Measurements from ENCODE around the gene SNAP47. TPM values are rescaled to one million over a fixed set of nuclear protein-coding genes. Genes with fewer than 3 reads are reported as not detected.

The SNAP47 gene
- total RNA-seq, 4 donors from 2014 or later = 11.3 to 28.5 (median 20.2) TPM

- WGBS, 2 donors = 86 to 90% methylated on average over 1 of the region's 1 CpG
- Histone ChIP-seq H3K4me1 (peaks cover 4 to 13% (median 6%) of the 10 kb centered on the region in 3 donors), H3K4me3 (no peak overlapping the region), H3K36me3 (no peaks in the 10 kb centered on the region), H3K27me3 (peaks cover 0 to 24% (median 0%) of the 10 kb centered on the region in 4 donors), H3K27ac (no peak overlapping the region), H3K9me3 (peaks cover 0 to 5% (median 0%) of the 10 kb centered on the region in 3 donors)
- no peak for DNase-seq
- intact Hi-C loops (cut with DNase I) = no loop called here
- no peak for TF ChIP-seq CTCF (IDR thresholded peaks at IDR 0.05)
- TF ChIP-seq POLR2A (IDR thresholded peaks at IDR 0.05) = no peak
Measured at GRCh38 chr1:227799756-227800155, 64.5 kb downstream of the SNAP47 start.

DNA sequence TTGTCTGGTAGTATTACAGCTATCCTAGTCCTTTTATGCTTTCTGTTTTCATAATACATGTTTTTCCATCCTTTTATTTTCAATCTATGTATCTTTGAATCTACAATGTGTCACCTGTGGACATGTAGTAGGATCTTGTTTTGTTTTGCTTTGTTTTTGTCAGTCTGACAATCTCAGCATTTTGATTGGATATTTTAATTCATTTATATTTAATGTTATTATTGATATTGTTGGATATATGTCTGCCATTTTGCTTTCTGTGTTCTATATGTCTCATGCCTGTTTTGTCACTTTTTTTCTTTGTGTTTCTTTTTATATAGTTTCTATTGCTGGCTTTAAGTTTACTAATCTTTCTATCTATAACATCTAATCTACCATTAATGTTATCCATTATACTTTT is 68.7 kb downstream of the SNAP47 start:
- Histone ChIP-seq H3K9me3 (peaks cover 0 to 5% (median 0%) of the 10 kb centered on the region in 3 donors), H3K27me3 (no peaks in the 10 kb centered on the region), H3K4me1 (peaks cover 0 to 14% (median 0%) of the 10 kb centered on the region in 3 donors), H3K27ac (no peak overlapping the region), H3K4me3 (no peak overlapping the region), H3K36me3 (no peaks in the 10 kb centered on the region)
- DNase-seq = no peak
- intact Hi-C loops (cut with DNase I) = no loop called here
- TF ChIP-seq POLR2A (IDR thresholded peaks at IDR 0.05) = no peak
- TF ChIP-seq CTCF (IDR thresholded peaks at IDR 0.05) = no peak

DNA sequence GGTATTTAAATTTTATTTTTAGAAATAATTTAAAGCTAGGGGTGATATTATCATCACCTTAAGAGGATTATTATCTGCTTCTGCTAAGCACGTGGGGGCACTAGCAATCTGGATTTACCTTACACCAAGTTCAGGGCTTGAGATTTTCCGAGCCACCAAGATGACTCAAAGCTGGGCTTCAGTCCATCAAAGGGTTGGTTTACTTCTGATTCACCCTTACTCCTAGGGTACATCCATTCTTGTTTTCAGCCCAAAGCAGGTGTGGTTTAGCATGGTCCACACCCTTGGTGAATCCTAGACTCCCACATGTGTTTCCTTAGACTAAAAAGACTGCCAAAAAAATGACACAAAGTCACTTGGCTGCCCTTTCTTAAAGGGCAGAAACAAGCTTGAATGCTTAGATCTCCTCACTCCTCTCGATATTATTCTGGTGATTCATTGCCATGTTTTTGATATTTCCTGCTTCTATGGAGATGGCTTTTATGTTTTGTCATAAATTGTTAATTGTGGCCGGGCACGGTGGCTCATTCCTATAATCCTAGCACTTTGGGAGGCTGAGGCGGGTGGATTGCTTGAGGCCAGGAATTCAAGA is 70.5 kb downstream of the SNAP47 start:
- H3K4me3 ChIP-seq = no peak overlapping the region
- H3K27ac ChIP-seq = peak overlapping the region in 3 of 4 donors; percentile 32 to 75 (median 53)
- peaks cover 0 to 5% (median 0%) of the 10 kb centered on the region in 3 donors for H3K9me3 ChIP-seq
- H3K27me3 ChIP-seq = no peaks in the 10 kb centered on the region
- no peak for DNase-seq
- 22 to 29% methylated on average over 5 to 6 of the region's 6 CpGs for WGBS, 2 donors
- peaks cover 0 to 14% (median 0%) of the 10 kb centered on the region in 3 donors for H3K4me1 ChIP-seq
- no peaks in the 10 kb centered on the region for H3K36me3 ChIP-seq
- TF ChIP-seq CTCF (IDR thresholded peaks at IDR 0.05) = no peak
- TF ChIP-seq POLR2A (IDR thresholded peaks at IDR 0.05) = no peak
- intact Hi-C loops (cut with DNase I) = no loop called here

DNA sequence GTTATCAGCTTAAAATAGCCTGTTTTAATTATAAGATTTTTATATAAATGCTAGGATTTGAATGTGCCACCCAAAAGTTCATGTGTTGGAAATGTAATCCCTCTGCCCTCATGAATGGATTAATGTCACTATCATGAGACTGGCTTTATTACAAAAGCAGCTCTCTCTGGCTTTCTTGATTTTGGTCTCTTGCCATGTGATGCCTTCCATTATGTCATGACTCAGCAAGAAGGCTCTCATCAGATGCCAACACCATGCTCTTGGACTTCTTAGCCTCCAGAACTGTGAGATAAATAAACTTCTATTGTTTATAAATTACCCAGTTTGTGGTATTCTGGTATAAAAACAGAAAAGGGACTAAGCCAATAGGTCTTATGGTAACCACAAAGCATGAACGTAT is 73.3 kb downstream of the SNAP47 start:
- intact Hi-C loops (cut with DNase I) = no loop called here
- Histone ChIP-seq H3K9me3 (peaks cover 0 to 9% (median 7%) of the 10 kb centered on the region in 3 donors), H3K27ac (no peak overlapping the region), H3K4me1 (peaks cover 0 to 14% (median 0%) of the 10 kb centered on the region in 3 donors), H3K4me3 (no peak overlapping the region), H3K27me3 (no peaks in the 10 kb centered on the region), H3K36me3 (no peaks in the 10 kb centered on the region)
- TF ChIP-seq POLR2A (IDR thresholded peaks at IDR 0.05) (no peak), CTCF (IDR thresholded peaks at IDR 0.05) (no peak)
- 19 to 40% methylated on average over 1 of the region's 1 CpG for WGBS, 2 donors
- no peak for DNase-seq

DNA sequence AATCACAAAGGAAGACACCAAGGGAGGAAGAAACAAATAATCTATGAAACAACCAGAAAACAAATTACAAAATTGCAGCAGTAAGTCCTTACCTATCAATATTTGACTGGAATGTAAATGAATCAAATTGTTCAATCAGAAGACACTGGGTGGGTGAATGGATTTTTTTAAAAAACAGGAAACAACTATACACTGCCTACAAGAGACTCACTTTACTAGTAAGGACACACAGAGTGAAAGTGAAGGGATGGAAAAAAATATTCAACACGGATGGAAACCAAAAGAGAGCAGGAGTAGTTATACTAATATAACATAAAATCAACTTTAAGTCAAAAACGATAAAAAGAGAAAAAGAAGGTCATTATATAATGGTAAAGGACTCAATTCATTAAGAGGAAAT is 73.8 kb downstream of the SNAP47 start:
- intact Hi-C loops (cut with DNase I) = no loop called here
- TF ChIP-seq POLR2A (IDR thresholded peaks at IDR 0.05) (no peak), CTCF (IDR thresholded peaks at IDR 0.05) (no peak)
- H3K4me1 ChIP-seq = peaks cover 0 to 14% (median 0%) of the 10 kb centered on the region in 3 donors
- H3K27me3 ChIP-seq = no peaks in the 10 kb centered on the region
- WGBS, 2 donors = 91 to 94% methylated on average over 2 of the region's 2 CpGs
- DNase-seq = no peak
- H3K27ac ChIP-seq = no peak overlapping the region
- H3K36me3 ChIP-seq = no peaks in the 10 kb centered on the region
- H3K9me3 ChIP-seq = peaks cover 0 to 11% (median 11%) of the 10 kb centered on the region in 3 donors
- no peak overlapping the region for H3K4me3 ChIP-seq

All from esophagus squamous epithelium (tissue), 5 donors.